HEK293 (cell line): Measurements from ENCODE around the gene IGSF3.

Source experiments
- CTCF ChIP-seq: fragments of 450-650 bp; formaldehyde crosslinking; IDR thresholded peaks from 2 replicates; pipeline ENCODE4 v1.5.1; 2016; ENCODE audit warnings: missing biosample characterization, missing genetic modification characterization
- ELK4 ChIP-seq: IDR thresholded peaks from 2 replicates; pipeline ENCODE4 v1.6.1; 2011; ENCODE audit warnings: mild to moderate bottlenecking, low read depth, low read length, borderline replicate concordance
- PBX3 ChIP-seq: sonication (generic); formaldehyde crosslinking; IDR thresholded peaks from 2 replicates; pipeline ENCODE4 v1.8.1; 2022; ENCODE audit warnings: mild to moderate bottlenecking, moderate library complexity, missing genetic modification reagents
- REST ChIP-seq: fragments of 450-650 bp; formaldehyde crosslinking; IDR thresholded peaks from 2 replicates; pipeline ENCODE4 v1.5.1; 2016; ENCODE audit warnings: missing biosample characterization, missing genetic modification characterization
- ZBTB44 ChIP-seq: fragments of 450-650 bp; IDR thresholded peaks from 2 replicates; pipeline ENCODE4 v1.5.1; 2018; ENCODE audit warnings: missing biosample characterization, mild to moderate bottlenecking, missing genetic modification characterization

- no peak for TF ChIP-seq ZBTB44
- TF ChIP-seq ELK4, result no peak
- TF ChIP-seq PBX3 (CRISPR knock-in tag), result no peak
- TF ChIP-seq REST (tag by site-specific recombination), result no peak
- TF ChIP-seq CTCF (tag by site-specific recombination), result no peak
Measured at GRCh38 chr1:116663821-116664220, 3.7 kb downstream of the IGSF3 start.
